ENCODE data around the gene MRPS6.

The MRPS6 gene

DNA sequence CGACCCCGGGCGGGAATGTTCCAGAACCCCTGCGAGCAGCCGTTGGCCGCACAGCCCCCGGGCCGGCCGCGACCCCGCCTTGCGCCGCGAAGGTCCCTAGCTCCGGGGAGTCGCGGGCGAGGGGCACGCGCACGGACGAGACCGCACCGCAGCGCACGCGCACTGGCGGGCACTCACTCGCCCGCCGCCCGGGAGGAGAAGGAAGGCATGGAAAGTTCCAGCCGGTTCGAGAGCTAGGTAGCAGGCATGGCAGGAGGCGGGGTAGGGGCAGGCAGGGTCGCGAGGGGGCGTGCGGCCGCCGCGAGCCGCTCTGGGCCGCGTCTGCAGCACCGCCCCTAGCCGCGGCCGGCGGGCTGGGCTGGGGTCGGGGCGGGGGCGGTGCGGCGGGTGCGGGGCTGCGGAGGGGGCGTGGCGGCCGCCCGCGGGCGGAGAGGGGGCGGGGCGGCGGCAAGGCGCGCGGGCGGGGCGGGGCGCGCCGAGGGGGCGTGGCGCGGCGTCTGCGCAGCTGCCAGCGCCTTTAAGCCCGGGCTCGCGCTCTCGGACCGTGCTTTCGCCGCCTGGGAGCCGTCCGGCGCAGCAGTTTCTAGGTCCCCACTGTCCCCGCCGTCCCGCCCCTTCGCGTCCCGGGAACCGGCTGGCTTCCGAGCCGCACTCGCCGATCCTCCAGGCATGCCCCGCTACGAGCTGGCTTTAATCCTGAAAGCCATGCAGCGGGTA, at the start of gene MRPS6, which contains the start of gene SLC5A3:
TSS of gene MRPS6 (plus strand) at position 547 of the 717 bp plus-strand sequence. CDS start at position 670, 123 bp downstream.
TSS of gene SLC5A3 (plus strand) at position 547 of the 717 bp plus-strand sequence. CDS start 21,621 bp downstream, outside the sequence.
- DNase-seq (ENCODE audit: low spot score): peak; percentile 93

DNA sequence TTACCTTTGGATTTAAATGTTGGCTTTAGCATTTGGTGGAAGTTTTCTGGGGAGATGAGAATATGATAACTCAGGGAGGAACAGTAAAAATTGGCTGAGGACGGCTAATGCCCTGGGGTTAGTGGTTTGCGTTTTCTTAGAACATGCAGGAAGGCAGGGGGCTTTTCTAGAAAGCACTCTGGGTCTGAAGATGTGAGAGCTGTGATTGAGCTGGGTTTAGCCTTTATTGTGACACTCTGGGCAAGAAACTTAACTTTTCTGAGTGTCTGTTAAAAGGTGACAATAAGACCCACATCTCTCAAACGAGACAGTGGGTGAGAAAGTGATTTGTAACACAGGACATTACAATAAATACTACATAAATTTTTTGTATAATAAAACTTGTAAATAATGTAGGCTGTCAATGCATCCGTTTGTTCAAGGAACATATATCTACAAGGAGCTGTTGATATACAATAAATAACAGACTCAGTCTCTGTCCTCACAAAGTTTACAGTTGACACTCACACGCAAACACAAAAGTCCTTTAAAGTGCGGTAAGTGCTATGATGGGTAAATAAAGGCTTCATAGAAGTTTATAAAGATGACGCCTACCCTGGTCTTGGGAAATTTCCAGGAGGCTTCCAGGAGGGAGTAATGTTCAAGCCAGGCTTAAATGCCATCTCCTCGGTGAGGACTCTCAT, 49.5 kb upstream of the MRPS6 start:
- DNase-seq (ENCODE audit: low spot score): no peak

DNA sequence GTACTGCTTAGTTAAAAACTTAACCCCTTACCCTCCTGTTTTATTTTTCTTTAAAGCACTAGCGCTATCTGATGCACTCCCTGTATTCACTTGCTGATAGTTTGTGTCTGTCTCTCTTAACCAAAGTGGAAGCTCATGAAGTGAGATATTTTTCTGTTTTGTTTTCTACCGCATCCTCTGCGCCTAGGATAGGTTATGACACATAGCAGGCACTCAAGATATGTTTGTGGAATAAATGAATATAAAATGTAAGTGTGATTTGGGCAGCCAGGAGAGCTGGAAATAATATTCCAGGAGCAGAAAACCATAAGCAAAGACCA, 49.0 kb upstream of the MRPS6 start:
- DNase-seq (ENCODE audit: low spot score): no peak

DNA sequence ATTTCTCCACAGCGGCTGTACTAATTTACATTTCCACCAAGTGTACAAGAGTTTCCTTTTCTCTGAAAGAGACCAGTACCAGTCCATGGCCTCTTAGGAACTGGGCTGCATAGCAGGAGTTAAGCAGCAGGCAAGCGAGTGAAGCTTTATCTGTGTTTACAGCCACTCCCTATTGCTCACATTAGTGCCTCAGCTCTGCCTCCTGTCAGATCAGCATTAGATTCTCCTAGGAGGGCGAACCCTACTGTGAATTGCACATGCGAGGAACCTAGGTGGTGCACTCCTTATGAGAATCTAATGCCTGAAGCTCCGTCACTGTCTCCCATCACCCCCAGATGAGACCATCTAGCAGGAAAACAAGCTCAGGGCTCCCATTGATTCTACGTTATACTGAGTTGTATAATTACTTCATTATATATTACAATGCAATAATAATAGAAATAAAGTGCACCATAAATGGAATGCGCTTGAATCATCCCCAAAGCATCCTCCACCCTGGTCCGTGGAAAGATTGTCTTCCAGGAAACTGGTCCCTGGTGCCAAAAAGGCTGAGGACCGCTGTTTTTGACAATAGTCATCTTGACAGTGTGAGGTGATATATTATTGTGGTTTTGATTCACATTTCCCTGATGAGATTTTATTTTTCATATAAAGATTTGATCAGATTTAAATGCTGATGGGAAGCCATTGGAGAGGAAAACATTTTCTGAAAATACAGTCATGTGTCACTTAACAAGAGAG, 45.5 kb upstream of the MRPS6 start:
- DNase-seq (ENCODE audit: low spot score): no peak

DNA sequence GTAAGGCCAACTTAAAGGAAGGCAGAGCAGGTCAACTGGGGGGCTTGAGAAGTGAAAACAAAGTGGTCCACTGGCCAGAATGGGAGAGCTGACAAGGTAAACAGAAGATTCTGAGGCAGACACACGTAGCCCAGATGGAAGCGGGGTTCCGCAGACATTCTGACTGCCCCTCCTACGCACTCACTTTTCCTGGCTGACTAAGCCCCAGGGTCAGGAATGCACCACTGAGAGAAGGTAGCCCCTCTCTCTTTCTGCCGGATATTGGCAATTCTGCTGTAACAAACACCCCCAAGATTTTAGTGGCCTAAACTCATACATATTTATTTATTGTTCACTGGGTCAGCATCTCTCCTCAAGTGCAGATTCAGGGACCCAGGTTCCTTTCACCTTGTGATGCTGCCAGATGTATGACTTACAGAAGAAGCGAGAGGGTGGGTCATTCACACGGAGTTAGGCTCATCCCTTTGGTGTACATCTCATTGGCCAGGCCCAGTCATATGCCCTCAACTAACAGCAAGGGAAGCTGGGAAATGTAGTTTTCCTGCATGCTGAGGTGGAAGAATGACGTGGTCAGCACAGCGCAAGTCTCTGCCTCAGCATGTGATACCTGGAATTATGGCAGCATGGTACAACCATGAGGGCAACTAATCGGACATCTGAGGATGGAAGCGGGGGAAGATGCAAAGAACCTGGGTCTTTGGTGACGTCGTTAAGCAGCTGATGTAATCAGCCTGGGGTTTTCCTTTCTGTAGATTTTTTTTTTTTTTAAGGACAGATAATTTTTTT, 43.4 kb upstream of the MRPS6 start:
- peak; percentile 66 for DNase-seq (ENCODE audit: low spot score)

DNA sequence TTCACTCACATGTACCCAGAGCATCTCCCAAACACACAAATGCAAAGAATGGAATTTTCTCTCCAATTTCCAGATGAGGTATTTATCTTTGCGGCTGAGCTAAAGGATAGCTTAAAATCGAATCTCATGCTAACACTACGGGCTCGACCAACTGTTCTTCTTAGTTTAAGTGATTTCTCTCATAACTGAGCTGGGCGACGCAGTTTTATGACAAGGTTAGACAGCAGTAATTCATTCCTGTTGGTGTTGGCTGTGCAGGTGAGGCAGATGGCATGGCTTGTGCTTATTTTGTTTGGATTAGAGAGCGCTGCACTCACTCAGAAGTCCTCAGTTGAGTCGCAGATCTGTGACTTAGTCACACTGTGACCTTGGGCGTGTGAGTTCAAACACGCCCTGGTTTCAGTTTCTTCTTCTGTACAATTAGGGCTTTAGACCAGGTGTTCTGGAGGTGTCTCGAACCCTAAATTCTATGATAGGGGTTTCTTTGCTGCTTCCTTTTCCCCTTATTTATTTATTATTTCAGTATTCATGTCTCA, 41.5 kb upstream of the MRPS6 start:
- DNase-seq (ENCODE audit: low spot score): no peak

DNA sequence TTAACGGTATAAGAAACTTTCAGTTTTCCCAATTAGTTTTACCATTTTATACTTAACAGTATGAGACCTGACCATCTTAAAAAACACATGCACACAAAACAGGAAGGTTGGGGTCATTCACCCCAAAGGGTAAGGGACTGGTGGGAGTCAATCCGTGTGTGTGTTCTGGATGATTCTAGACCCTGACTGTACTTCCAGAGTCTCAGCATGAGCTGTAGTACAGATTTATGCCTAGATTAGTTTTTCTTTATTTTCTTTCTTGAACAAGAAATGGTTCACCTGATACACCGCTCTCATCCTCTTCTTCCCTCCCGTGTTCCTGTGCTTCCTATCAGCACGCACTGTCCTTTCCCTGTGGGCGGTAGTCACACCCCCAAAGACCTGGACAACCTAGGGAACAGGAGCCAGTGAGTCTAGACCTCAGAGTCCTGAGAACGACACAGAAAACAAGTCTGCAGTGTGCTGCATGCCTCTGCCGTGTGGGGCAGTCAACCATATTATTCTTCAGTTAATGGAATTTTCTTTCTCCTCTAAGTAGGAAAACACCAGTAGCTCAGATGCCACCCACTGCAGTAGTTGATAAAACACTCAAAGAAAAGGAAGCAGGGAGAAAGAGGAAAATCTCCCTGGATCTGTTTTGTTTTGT, 38.9 kb upstream of the MRPS6 start:
- DNase-seq (ENCODE audit: low spot score): no peak

DNA sequence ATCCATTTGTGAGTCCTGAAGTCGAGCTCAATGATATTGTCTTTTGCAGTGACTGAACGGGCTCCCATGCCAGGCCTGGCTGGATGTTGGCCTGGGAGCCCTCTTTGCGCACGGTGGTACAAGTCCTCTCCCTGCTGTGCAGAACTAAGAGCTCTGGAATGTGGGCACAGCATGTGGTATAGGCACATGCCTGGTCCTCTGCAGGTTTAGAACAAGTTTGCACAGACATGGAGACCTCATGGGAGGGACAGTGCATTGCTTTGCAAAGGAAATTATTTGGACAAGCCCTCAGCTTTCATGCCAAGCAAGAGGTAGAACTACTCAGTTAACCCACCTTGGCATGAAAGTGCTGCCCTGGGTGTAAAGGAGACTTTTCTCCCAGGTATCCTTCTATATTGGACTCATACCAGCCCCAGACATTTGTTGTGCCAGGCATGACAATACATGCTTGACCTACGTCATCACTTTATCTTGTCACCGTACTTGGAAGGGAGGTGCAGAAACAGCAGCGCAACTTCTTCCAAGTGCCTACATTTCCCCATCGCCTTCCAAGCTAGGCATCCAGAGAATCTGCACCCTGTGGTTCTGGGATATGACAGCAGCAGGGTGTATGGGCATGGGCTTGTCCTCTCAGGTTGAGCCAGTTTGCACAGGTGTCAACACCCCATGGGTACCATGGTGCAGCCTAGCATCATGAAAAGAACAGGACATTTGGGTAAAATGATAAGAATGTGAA, 37.6 kb upstream of the MRPS6 start:
- no peak for DNase-seq (ENCODE audit: low spot score)

DNA sequence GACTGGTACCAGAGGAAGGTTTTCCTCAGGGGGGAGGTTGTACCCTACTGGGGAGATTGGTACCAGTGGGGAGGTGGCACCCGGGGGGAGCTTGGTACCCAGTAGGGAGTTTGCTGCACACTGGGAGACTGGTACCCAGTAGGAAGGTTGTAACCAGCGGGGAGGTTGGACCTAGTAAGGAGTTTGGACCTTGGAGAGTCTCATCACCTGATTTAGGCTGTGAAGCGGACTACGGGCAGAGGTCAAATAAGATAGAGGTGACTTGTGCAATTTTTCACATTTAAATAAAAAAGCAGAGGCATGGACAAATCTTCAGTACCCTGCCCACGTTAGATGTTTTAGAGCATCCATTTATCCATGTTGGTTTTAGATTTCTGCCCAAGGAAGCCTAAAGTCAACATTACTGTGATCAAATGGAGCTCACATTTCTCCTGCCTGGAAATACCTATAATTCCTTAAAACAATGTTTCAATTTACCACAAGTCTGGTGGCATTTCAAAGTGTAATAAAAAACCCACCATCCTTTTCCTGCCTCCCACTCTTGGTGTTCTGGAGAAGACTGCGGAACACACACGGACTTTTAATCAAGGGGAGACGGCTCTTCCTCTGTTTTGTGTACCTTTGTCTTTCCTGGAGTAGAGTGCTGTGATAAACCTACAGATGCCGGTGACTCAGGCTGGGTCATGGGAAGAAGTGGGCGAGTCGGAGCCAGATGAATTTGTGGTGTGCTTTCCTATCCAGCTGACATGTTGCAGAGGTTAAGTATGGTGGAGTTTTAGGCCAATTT, 36.2 kb upstream of the MRPS6 start:
- peak; percentile 29 for DNase-seq (ENCODE audit: low spot score)

DNA sequence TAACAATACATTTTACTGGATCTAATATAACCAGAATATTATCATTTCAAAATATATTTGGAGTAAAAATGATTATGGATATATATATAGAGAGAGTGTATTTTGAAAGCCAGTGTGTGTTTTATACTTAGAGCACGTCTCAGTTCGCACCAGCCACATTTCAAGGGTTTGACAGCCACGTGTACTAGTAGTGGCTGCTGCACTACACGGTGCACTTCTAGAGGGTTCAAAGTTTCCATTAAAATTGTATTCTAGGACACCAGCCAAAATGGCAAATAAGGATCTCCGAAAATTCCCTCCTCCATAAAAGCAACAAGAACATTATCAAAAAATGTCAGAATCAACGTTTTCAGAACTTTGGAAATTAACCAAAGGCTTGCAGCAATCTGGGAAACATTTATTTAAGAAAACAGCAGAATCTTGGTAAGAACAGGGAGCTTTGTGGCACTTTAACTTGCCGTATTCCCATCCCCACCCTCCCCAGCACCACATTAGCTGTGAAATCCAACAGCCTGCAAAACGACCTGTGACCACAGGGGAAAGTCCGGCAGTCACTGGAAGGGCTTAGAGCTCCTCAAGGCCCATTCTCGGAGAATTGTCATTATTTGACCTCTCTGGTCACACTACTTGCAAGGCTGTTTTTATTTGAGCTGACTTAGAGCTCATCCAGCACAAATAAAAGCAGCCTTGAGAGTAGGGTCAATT, 33.5 kb upstream of the MRPS6 start:
- no peak for DNase-seq (ENCODE audit: low spot score)

DNA sequence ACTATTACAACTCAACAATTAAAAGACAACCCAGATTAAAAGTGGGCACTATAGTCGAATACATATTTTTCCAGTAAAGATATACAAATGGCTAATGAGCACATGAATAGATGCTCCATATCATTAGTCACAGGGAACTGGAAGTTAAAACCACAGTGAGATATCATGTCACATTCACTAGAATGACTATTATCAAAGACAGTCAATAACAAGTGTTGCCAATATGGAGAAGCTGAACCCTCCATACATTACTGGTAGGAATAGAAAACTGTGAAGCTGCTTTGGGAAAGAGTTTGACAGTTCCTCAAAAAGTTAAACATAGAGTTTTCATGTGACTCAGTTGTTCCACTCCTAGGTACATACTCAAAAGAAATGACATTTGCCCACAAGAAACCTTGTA, 30.6 kb upstream of the MRPS6 start:
- no peak for DNase-seq (ENCODE audit: low spot score)

DNA sequence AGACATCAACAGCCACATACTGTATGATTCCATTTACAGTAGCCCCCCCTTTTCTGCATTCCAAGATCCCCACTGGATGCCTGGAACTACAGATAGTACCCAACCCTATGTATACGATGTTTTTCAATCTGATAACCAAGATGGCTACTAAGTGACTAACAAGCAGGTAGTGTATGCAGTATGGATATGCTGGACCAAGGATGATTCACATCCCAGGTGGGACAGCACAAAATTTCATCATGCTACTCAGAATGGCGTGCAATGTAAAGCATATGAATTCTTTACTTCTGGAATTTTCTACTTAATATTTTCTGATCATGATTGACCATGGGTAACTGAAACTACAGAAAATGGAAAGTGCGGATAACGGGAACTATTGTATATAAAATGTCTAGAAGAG, 30.0 kb upstream of the MRPS6 start:
- no peak for DNase-seq (ENCODE audit: low spot score)

DNA sequence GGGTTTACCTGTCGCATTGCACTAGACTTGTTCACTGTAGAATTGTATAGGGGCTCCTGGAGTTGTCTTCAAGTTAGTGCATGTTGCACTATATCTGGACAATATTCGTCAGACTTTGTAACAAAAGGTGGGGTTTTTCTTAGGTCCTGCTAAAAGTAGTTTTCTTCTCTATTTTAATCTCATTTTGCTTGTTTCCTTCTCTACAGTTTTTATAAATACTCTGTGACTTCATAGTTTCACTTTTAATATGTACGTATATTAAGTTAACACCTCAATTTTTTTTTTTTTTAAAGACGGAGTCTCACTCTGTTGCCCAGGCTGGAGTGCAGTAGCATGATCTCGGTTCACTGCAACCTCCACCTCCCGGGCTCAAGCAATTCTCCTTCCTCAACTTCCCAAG, 26.5 kb upstream of the MRPS6 start:
- no peak for DNase-seq (ENCODE audit: low spot score)

DNA sequence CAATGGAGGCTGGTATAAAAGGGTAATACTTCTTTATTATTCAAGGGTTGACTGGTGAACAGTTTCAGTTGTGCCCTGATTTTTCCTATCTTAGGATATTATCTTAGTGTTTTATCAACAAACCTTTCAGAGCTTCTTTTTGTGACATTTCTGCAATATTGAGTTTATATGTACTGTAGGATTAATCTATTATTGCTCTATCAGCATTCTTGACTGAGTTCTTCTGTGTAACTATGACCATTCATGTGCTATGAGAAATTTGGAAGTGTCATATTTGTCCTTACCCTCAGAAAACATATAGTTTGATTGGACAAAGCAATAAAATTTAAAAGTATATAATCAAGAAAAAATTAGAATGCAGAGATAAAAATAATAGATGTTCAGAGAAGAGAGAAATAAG, 25.5 kb upstream of the MRPS6 start:
- no peak for DNase-seq (ENCODE audit: low spot score)

DNA sequence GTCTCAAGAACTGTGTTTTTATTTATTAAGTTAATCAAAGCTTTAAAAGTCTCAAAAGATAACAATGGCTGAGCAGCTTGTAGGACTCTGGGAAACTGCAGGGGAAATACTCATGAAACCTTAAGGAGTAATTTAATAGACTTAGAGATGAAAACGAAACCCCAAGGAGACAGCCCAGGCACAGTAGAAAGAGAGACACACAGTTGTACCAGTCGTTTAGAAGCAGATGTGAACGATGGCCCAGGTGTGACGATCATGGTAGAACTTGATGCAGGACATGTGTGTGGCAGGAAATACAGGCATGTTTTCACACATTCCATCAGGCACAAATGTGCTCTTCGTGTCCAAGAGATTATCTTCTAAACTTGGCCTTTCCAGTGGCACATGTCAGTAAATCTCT, 21.2 kb upstream of the MRPS6 start:
- DNase-seq (ENCODE audit: low spot score): no peak

DNA sequence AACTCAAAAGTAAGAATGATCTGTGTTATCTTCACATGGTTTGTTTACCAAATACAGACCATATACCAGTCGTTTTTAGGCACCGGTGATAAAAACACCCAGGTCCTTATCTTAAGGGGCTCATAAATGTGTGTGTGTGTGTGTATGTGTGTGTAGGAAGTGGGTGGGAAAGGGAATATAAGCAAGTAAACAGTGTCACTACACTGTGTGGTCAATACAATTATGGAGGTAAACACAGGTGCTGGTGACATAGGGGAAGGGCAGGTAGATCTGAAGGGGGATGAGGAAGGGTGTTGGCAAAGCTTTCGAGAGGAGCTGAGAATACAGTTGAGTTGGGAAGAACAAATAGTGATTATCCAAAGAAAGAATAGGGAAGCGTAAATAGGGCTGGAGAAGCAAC, 19.1 kb upstream of the MRPS6 start:
- DNase-seq (ENCODE audit: low spot score): no peak

DNA sequence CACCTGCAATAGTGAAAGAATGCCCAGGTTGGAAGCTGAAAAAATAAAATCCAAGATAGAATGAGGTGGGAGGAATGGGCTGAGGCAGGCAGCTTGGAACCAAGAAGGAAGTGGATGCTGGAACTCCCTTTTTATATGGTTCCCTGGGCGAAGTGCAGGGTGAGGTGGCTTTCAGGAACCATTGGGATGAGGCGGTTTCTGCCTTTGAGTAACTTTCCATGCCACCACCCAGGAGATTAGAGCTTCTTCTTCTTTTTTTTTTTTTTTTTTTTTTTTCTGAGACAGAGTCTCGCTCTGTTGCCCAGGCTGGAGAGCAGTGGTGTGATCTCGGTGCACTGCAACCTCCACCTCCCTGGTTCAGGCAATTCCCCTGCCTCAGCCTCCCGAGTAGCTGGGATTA, 17.8 kb upstream of the MRPS6 start:
- DNase-seq (ENCODE audit: low spot score): no peak

DNA sequence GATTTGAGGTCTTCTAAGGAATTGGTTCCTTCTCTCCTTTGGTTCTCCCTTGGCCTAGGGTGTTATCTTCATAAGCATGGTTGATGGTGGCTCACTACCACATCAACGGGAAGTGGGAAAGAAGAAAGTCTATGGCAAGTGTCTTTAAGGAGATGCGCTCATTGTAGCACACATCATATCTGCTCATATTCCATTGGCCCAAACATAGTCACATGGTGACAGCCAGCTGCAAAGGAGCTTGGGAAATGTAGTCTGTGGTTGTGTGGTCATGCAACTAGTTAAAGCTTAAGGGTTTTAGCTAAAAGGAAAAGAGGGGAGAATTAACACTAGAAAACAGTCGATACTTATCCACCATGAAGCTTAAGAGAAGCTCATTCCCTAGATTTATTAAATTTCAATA, 11.4 kb upstream of the MRPS6 start:
- no peak for DNase-seq (ENCODE audit: low spot score)

DNA sequence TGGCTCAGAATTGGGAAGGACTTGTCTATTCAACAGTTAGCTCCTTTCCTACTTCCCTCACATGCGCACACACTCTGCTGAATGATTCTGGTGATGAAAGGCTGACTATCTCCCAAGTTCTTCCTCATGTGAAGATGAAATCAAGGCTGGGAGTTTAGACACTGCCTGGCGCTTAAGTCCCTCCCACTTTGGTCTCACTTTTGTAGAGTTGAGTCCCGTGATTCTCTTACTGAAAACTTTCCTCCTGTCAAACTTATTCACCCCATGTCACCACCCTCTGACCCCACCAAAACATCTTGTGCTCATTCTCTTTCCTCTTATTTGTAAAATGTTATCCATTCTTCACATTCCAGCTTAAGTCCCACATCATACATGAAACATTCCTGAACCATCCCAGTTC, 8.4 kb upstream of the MRPS6 start:
- DNase-seq (ENCODE audit: low spot score): peak; percentile 23
